GM12873 (cell line): Measurements from ENCODE around the gene CYFIP2.
A peak's percentile ranks its signal among the peaks of the same experiment; 100 is the strongest.

Experiments used
- TF ChIP-seq, protein P1 (sequence below): IDR thresholded peaks from 2 replicates; pipeline ENCODE4 v1.5.1; 2012; ENCODE audit warnings: low read depth, mild to moderate bottlenecking, moderate library complexity, low read length, control low read depth; ENCODE audit not compliant: insufficient read depth; ENCODE audit errors: missing control alignments

CYFIP2 gene

DNA sequence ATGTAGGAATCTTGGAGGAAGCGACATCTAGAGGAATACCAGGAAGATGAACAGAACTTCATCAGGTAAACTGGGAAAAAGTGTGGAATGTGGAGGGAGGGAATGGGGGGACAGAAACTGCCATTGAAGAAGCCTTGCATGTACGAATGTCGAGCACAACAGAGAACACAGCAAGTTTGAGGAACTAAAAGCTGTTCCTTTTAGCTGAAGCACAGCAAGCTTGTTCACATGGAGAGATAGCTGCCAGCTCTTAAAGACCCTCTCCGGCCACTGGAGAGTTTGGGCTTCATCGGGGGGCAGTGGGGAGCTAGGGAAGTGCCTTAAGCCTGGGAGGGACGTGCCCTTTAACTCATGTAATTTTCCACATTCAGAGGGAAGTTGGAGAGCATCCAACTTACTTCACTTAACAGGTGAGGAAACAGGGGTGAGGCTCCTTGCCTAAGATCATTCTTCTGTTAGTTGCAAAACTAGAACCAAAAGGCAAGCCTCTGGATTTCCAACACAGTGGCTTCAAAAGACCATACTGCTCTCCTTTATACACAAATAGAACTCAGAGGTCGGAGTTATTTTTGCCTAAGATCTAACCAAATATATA lies 2.3 kb upstream of the CYFIP2 start:
- TF ChIP-seq, protein P1, sequence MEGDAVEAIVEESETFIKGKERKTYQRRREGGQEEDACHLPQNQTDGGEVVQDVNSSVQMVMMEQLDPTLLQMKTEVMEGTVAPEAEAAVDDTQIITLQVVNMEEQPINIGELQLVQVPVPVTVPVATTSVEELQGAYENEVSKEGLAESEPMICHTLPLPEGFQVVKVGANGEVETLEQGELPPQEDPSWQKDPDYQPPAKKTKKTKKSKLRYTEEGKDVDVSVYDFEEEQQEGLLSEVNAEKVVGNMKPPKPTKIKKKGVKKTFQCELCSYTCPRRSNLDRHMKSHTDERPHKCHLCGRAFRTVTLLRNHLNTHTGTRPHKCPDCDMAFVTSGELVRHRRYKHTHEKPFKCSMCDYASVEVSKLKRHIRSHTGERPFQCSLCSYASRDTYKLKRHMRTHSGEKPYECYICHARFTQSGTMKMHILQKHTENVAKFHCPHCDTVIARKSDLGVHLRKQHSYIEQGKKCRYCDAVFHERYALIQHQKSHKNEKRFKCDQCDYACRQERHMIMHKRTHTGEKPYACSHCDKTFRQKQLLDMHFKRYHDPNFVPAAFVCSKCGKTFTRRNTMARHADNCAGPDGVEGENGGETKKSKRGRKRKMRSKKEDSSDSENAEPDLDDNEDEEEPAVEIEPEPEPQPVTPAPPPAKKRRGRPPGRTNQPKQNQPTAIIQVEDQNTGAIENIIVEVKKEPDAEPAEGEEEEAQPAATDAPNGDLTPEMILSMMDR: no peak

DNA sequence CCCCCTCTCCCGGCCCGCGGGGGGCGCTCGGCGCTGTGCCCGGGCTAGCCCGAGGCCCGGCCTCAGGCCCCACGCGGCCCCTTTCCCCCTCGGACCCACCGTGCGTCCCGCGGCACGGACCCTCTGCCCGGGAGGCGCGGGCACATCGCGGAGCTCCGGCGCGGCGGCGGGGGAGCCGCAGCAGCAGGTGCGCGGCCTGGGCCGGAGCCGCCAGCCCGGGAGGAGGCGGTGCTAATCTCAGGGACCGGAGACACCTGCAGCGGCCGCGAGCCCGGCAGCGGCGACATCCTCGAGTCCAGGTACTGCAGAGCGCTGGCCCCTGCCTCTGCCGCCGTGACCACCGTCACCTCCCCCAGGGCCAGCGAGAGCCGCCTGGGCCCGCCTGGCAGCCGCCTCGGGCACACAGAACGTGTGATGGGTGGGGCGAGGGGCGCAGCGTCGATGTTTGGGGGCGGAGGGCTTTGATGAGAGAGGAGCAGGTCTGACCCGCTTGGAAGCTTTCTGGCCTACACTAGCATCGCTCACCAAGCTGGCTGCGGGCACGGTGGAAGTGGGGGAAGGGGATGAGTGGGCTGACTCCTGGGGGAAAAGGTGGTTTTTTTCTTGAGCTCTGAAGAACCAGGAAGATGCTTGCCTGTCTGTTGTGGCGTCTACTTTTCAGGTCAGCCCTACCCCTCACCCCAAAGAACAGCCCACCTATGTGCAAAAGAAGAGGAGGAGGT lies 524 bp downstream of the CYFIP2 start:
- TF ChIP-seq, protein P1: peak; percentile 31

DNA sequence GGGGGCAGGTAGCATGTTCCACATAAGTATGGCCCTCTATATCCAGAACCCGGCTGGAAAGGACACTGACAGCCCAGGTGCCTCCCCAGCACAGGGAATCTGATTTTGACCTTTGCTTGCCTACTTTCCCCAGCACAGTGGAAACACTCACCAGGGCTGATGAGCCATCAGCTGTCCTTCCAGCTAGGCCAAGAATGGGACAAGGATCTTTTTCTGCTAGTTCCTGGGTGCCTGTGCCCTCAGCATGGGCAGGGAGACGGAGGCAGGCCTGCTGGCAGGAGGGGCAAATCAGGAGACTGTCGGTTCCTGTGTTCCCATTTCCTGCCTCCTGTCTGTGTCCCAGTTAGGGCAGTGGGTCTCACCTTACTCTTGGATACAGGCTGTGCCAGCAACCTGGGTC lies 1.1 kb downstream of the CYFIP2 start:
- TF ChIP-seq, protein P1: no peak

DNA sequence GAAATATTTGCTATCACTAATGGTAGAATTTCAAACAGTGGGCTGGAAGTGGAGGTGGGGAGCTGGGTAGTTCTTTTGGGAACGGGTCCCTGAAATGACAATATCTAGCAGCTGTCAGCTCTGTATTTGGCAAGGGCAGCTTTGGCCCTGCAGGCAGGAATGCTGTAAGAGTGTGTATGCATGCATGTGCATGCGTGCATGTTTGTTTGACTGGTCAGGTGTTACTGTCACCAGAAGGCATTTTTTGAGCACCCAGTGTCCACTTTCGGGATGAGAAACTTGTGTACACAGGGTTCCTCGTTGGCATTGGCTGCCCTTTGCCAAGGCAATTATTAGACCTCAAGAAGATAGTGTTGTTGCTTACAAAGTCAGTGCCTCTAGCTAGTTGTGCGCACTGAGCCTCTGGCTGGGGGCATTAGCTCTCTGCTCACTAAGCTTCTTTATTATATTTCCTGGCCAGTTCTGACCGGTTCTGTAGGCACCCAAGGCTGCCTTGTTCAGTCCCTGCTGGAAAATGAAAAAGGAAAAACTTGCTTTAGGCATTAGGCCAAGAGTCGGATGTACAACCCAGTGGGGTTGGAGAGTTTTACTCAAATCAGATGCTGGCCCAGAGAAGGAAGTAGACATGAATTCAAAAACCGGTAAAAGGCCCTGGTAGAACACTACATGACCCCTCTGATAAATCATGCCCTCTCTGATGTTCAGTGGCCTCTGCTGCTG lies 2.0 kb downstream of the CYFIP2 start:
- TF ChIP-seq, protein P1: no peak

DNA sequence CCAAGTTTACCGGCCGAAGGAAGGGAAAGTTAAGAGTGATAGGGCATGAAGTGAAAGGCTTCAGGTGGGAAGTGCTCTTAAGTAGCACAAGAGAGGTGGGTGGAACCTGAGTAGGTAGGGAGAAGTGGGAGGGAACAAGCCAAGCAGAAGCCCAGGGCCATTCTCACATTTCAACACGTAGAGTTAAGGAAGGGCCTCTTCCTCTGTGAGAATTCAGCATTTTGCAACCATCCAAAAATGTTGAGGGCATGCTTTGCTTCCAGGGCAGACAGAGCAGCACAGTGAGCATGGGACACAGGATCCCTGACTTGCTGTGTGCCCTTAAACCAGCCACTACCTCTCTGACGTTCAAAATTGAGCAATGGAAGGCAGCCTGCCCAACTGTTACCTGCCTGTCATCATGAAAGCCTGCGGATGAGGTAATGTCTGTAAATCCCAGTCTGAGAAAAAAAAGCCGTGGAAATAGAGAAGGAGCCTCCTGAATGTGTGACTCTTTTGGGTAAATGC lies 3.3 kb downstream of the CYFIP2 start:
- TF ChIP-seq, protein P1: no peak

DNA sequence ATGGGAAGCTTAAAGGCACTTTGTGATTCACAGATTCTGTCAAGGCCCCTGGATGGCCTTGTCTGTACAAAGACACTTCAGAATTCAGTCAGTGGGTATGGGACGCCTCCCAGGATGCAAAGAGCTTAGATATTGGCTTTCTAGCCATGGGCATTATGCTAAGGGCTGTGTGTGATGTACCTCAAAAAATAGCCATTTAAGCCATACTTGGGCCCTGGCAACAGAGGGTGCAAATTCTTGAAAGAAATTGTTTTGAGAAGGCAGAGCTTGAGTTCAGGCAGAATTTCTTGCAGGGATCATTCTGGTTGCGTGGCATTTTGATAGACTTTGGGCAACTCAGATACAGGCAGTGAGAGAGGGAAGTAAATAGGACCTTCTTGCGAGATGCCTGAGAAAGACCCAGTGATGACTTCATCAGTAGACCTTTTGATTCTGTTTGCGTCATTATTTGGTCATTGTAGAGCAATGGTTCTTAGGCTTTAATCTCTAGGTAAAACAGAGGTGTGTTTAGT lies 3.9 kb downstream of the CYFIP2 start:
- TF ChIP-seq, protein P1: no peak

DNA sequence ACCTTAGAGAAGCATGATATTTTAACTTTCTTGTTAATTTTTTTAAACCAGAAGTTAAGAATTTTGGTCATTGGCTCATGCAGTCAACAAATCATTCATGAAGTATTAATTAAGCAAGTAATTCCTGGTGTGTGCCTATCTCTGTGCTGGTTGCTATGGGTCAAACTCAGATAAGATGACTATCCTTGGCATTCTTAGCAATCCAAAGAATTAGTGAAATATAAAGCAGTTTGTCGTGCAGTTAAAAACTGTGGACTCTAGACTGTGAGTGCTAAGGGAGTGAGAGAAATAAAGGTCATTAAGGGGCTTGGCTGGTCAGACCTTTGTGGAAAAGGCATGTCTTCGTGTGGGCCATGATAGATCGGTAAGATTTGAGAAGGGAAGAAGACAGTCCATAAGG lies 4.8 kb downstream of the CYFIP2 start:
- TF ChIP-seq, protein P1: no peak
